Endothelial cell of umbilical vein (primary cell): ENCODE measurements around the gene TRIM2. TPM values are rescaled to one million over a fixed set of nuclear protein-coding genes. Genes with fewer than 3 reads are reported as not detected.

Source experiments
- BruUV-seq: library from RNA; stranded (reverse); fragments of 400-500 nt; replicated peaks from 2 replicates; lab custom pipeline; 2021; lab: Mats Ljungman, UMichigan
- CTCF ChIA-PET: fragments of 300-600, 350-600 bp; sonication (Branson Sonifier 250); formaldehyde crosslinking; loops from one replicate; lab custom pipeline; 2021; ENCODE audit warnings: antibody characterized with exemption, inconsistent platforms; lab: Charles Lee
- POLR2A ChIA-PET: fragments of 300-600, 350-600 bp; sonication (Branson Sonifier 250); formaldehyde crosslinking; loops from one replicate; lab custom pipeline; 2021; ENCODE audit warnings: antibody characterized with exemption, inconsistent platforms; lab: Charles Lee
- DNase-seq: peaks from one replicate; pipeline ENCODE4 v3.0.0-alpha.2; 2011; ENCODE audit warnings: low read depth, low spot score
- FAIRE-seq: peaks from 2 replicates; lab custom pipeline; 2011; peaks lifted over from hg19 to GRCh38; lab: Jason Lieb, UNC
- H2AFZ ChIP-seq: 2 replicates; pipeline ENCODE4 v1.6.0; 2012; ENCODE audit warnings: low read depth, low read length, control low read depth, inconsistent platforms
- H3K27ac ChIP-seq: 2 replicates; pipeline ENCODE4 v1.5.1; 2011; ENCODE audit warnings: low read depth, mild to moderate bottlenecking, control low read depth, low read length, moderate library complexity; ENCODE audit not compliant: insufficient read depth
- H3K27me3 ChIP-seq, 2 experiments: 2 replicates each; pipeline versions ENCODE4 v1.6.0 to v1.6.1; 2011; ENCODE audit warnings: low read length in 2 of 2, mixed read lengths in 1 of 2; ENCODE audit not compliant: control insufficient read depth in 2 of 2, insufficient read depth in 2 of 2
- H3K36me3 ChIP-seq, 2 experiments: 2 replicates in 1 of 2; 3 replicates in 1 of 2; pipeline ENCODE4 v1.5.1; 2011; ENCODE audit warnings: low read length in 2 of 2, mild to moderate bottlenecking in 1 of 2, moderate library complexity in 1 of 2; ENCODE audit not compliant: control insufficient read depth in 2 of 2, insufficient read depth in 2 of 2; ENCODE audit errors: extremely low read depth in 1 of 2
- H3K4me1 ChIP-seq: 3 replicates; pipeline ENCODE4 v1.5.1; 2011; ENCODE audit warnings: mild to moderate bottlenecking, low read length; ENCODE audit not compliant: control insufficient read depth, insufficient read depth; ENCODE audit errors: extremely low read depth
- H3K4me2 ChIP-seq: 2 replicates; pipeline ENCODE4 v1.6.1; 2011; ENCODE audit warnings: low read length, control low read depth, mixed read lengths; ENCODE audit not compliant: insufficient read depth
- H3K4me3 ChIP-seq, 3 experiments: fragments of 200-600 bp in 1 of 3; sonication (generic), shearing (Covaris generic) in 1 of 3; replicated peaks in 1 of 3; 2 replicates each; pipeline ENCODE4 v1.5.1; 2011 to 2016; ENCODE audit warnings: control low read depth in 3 of 3, low read length in 3 of 3, mild to moderate bottlenecking in 2 of 3, inconsistent platforms in 1 of 3, low read depth in 1 of 3, moderate library complexity in 1 of 3; ENCODE audit not compliant: insufficient read depth in 1 of 3
- H3K79me2 ChIP-seq: 2 replicates; pipeline ENCODE4 v1.6.0; 2012; ENCODE audit warnings: low read length, inconsistent platforms; ENCODE audit not compliant: control insufficient read depth, insufficient read depth
- H3K9ac ChIP-seq: replicated peaks from 2 replicates; pipeline ENCODE3; 2011; ENCODE audit warnings: low read length, control low read depth; ENCODE audit not compliant: insufficient read depth; ENCODE audit errors: extremely low read depth
- H3K9me1 ChIP-seq: replicated peaks from 3 replicates; pipeline ENCODE4 v1.6.0; 2011; ENCODE audit warnings: mild to moderate bottlenecking, low read length; ENCODE audit not compliant: control insufficient read depth, insufficient read depth; ENCODE audit errors: extremely low read depth
- H3K9me3 ChIP-seq: replicated peaks from 2 replicates; pipeline ENCODE4 v1.5.1; 2012; ENCODE audit warnings: low read length, inconsistent platforms; ENCODE audit not compliant: control insufficient read depth, insufficient read depth
- H4K20me1 ChIP-seq: replicated peaks from 2 replicates; pipeline ENCODE3; 2011; ENCODE audit warnings: mild to moderate bottlenecking, low read length; ENCODE audit not compliant: control insufficient read depth, insufficient read depth; ENCODE audit errors: extremely low read depth
- EZH2 ChIP-seq: IDR thresholded peaks from 2 replicates; pipeline ENCODE4 v1.6.1; 2012; ENCODE audit warnings: borderline replicate concordance, low read depth, mild to moderate bottlenecking, moderate library complexity, low read length, inconsistent platforms; ENCODE audit not compliant: severe bottlenecking
- FOS ChIP-seq: IDR thresholded peaks from 2 replicates; pipeline ENCODE4 v1.6.1; 2011; ENCODE audit warnings: mild to moderate bottlenecking, low read length, moderate library complexity, borderline replicate concordance; ENCODE audit not compliant: insufficient read depth
- GATA2 ChIP-seq: IDR thresholded peaks from 2 replicates; pipeline ENCODE4 v1.7.0; 2011; ENCODE audit warnings: low read depth, mild to moderate bottlenecking, moderate library complexity, mixed read lengths, low read length; ENCODE audit not compliant: insufficient read length, insufficient read depth
- JUN ChIP-seq: IDR thresholded peaks from 2 replicates; pipeline ENCODE4 v1.6.1; 2011; ENCODE audit warnings: borderline replicate concordance, low read depth; ENCODE audit not compliant: insufficient read length, insufficient read depth
- MYC ChIP-seq: IDR thresholded peaks from one replicate; pipeline ENCODE4 v1.6.1; 2011; ENCODE audit warnings: mild to moderate bottlenecking, low read depth, low read length
- POLR2A ChIP-seq: IDR thresholded peaks from 2 replicates; pipeline ENCODE4 v1.6.1; 2012; ENCODE audit warnings: low read depth, mild to moderate bottlenecking, control low read depth, low read length
- POLR2AphosphoS5 ChIP-seq: IDR thresholded peaks from 2 replicates; pipeline ENCODE4 v1.6.1; 2012; ENCODE audit warnings: low read depth, mild to moderate bottlenecking, control low read depth, low read length, moderate library complexity; ENCODE audit not compliant: insufficient read depth
- dilution Hi-C: fragments of 300-500 bp; cut with MboI; formaldehyde crosslinking; loops from one replicate; pipeline ENCODE4 v1.15.0; 2019; ENCODE audit warnings: low sequenced_read_pairs; ENCODE audit not compliant: extremely low pct_ligation_motif_present
- intact Hi-C: fragments of 100-400 bp; cut with micrococcal nuclease; formaldehyde crosslinking; loops from one replicate; pipeline ENCODE4 v1.10.0; 2022
- polyA plus RNA-seq, 4 experiments: library from polyadenylated mRNA; depleted of rRNA in 3 of 4; stranded (reverse) in 3 of 4; unstranded in 1 of 4; fragments of >200 nt; gene quantifications; 2 replicates each; pipeline versions ENCODE4 v1.2.1 to v1.2.3, GENCODE V29; 2011 to 2012; ENCODE audit warnings: missing spikeins in 1 of 4
- total RNA-seq: library from RNA; stranded (reverse); gene quantifications from 2 replicates; pipeline ENCODE4 v1.2.3, GENCODE V29; 2021
- TF ChIP-seq, protein P1 (sequence below): IDR thresholded peaks from 2 replicates; pipeline ENCODE4 v1.6.1; 2011; ENCODE audit not compliant: insufficient read depth, insufficient read length
- TF ChIP-seq, protein P2 (sequence below), 2 donors: IDR thresholded peaks; 1 replicate in 1 of 2; 2 replicates in 1 of 2; pipeline ENCODE4 v1.5.1; 2011; ENCODE audit warnings: low read length in 2 of 2, mild to moderate bottlenecking in 2 of 2, moderate library complexity in 2 of 2, control low read depth in 1 of 2, inconsistent platforms in 1 of 2, low read depth in 1 of 2; ENCODE audit not compliant: insufficient read depth in 1 of 2; ENCODE audit errors: extremely low read depth in 1 of 2

Gene TRIM2
- total and polyA plus RNA-seq, 2 donors (not counting 3 experiments of a cell fraction or from before 2014, with no cell fraction given): 6.8 to 19.7 TPM

DNA sequence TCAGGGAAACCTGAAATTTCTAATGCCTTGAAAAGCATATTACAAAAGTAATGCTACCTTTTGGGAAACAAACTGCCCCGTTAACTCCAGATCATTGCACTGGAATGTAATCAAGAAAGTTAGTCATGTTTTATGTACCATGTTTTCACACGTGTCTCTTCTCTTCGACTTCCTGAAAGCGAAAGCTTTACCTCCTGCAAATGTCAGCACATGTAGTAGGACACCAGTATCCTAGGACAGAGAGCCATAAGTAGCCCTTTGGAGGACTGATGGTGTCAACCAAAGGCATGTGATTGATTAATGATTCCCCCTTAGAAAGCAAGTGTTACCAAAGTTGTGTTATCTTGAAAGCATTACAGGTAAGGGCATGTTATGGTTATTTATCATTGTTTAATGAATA is 131.4 kb downstream of the TRIM2 start:
- Histone ChIP-seq H3K27me3 (no peaks in the 10 kb centered on the region), H3K9me3 (no peaks in the 10 kb centered on the region), H3K4me3 (no peak overlapping the region), H2AFZ (no peak overlapping the region), H3K4me1 (no peaks in the 10 kb centered on the region), H3K27ac (no peak overlapping the region), H3K9me1 (no peaks in the 10 kb centered on the region), H3K9ac (no peak overlapping the region), H3K4me2 (no peak overlapping the region), H4K20me1 (no peaks in the 10 kb centered on the region), H3K36me3 (no peaks in the 10 kb centered on the region), H3K79me2 (no peaks in the 10 kb centered on the region)
- BruUV-seq: no TSS peak
- dilution Hi-C loops: no loop called here
- TF ChIP-seq, protein P1, sequence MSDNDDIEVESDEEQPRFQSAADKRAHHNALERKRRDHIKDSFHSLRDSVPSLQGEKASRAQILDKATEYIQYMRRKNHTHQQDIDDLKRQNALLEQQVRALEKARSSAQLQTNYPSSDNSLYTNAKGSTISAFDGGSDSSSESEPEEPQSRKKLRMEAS: no peak
- TF ChIP-seq POLR2AphosphoS5 (no peak), GATA2 (no peak), POLR2A (no peak), MYC (no peak), FOS (no peak), JUN (no peak), EZH2 (no peak)
- TF ChIP-seq, protein P2, sequence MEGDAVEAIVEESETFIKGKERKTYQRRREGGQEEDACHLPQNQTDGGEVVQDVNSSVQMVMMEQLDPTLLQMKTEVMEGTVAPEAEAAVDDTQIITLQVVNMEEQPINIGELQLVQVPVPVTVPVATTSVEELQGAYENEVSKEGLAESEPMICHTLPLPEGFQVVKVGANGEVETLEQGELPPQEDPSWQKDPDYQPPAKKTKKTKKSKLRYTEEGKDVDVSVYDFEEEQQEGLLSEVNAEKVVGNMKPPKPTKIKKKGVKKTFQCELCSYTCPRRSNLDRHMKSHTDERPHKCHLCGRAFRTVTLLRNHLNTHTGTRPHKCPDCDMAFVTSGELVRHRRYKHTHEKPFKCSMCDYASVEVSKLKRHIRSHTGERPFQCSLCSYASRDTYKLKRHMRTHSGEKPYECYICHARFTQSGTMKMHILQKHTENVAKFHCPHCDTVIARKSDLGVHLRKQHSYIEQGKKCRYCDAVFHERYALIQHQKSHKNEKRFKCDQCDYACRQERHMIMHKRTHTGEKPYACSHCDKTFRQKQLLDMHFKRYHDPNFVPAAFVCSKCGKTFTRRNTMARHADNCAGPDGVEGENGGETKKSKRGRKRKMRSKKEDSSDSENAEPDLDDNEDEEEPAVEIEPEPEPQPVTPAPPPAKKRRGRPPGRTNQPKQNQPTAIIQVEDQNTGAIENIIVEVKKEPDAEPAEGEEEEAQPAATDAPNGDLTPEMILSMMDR (IDR thresholded peaks at IDR 0.05; ENCODE audit: extremely low read depth in 1 of 2, insufficient read depth in 1 of 2, low read depth in 1 of 2, low read length in 2 of 2): no peak
- intact Hi-C loops: no loop called here
- CTCF ChIA-PET: interaction anchor here (0.9 to 1.5 kb wide), 2 partner anchors 193 to 307 kb away, joined by 3 read pairs; no protein-coding TSS in a partner anchor
- no peak for DNase-seq
- no peak for FAIRE-seq
- POLR2A ChIA-PET: no interaction called here
